Lower leg skin (tissue), 4 donors: ENCODE results near the gene PSPC1. TPM values are rescaled to one million over a fixed set of nuclear protein-coding genes. Genes with fewer than 3 reads are reported as not detected.
"Not testable (repeated sequence)": the region's sequence is repeated elsewhere in the genome, so short reads cannot be mapped to it uniquely, and the experiment has no call there.

Experiments used
- DNase-seq, 2 donors: peaks; one replicate each; pipeline ENCODE4 v3.0.0-alpha.2; 2019; ENCODE audit warnings: low spot score in 2 of 2
- H3K4me3 ChIP-seq: fragments of 200-600 bp; sonication (generic); 2 replicates; pipeline ENCODE4 v1.5.1; 2017; ENCODE audit warnings: mild to moderate bottlenecking, low read depth; ENCODE audit not compliant: poor library complexity, severe bottlenecking
- CTCF ChIP-seq, 3 donors: fragments of 450-650 bp; IDR thresholded peaks; one replicate each; pipeline ENCODE4 v1.5.1; 2016; ENCODE audit warnings: antibody characterized with exemption in 3 of 3, mild to moderate bottlenecking in 3 of 3, moderate library complexity in 2 of 3
- POLR2A ChIP-seq, 2 donors: fragments of 450-650 bp; IDR thresholded peaks; one replicate each; pipeline ENCODE4 v1.6.1; 2016 to 2017; ENCODE audit warnings: antibody characterized with exemption in 2 of 2, mild to moderate bottlenecking in 1 of 2, moderate library complexity in 1 of 2
- WGBS, 2 donors: methylation state at CpG; one replicate each; pipeline ENCODE4 v1.1.5; 2018; 5-methylcytosine and 5-hydroxymethylcytosine counted together
- intact Hi-C: fragments of 100-400 bp; cut with DNase I; formaldehyde crosslinking; loops from one replicate; pipeline ENCODE4 v1.15.0; 2023; ENCODE audit warnings: low total_unique reads
- total RNA-seq, 4 donors: library from RNA; depleted of rRNA; stranded (reverse); fragments of >200 nt; gene quantifications; one replicate each; pipeline ENCODE4 v1.1.0, GENCODE V29; 2016

PSPC1 gene
- total RNA-seq, 4 donors from 2014 or later: 35.7 to 49.0 (median 47.4) TPM

- H3K4me3 ChIP-seq, DNase-seq, intact Hi-C loops: not testable (repeated sequence)
- 79 to 94% methylated on average over 3 to 4 of the region's 5 CpGs for WGBS, 2 donors
Measured at GRCh38 chr13:19700963-19701362, 81.8 kb downstream of the PSPC1 start.

GRCh38 chr13:19695829-19696228, 86.9 kb downstream of the PSPC1 start:
- TF ChIP-seq POLR2A (IDR thresholded peaks at IDR 0.05) (no peak), CTCF (IDR thresholded peaks at IDR 0.05) (no peak)
- no peak for DNase-seq
- no peak overlapping the region for H3K4me3 ChIP-seq
- intact Hi-C loops: no loop called here
- 85% methylated on average over 3 of the region's 3 CpGs for WGBS, 2 donors

- WGBS, 2 donors: 95% methylated on average over 1 of the region's 1 CpG
- intact Hi-C loops: no loop called here
- TF ChIP-seq CTCF (IDR thresholded peaks at IDR 0.05) (no peak), POLR2A (IDR thresholded peaks at IDR 0.05) (no peak)
- no peak for DNase-seq
- no peak overlapping the region for H3K4me3 ChIP-seq
Measured at GRCh38 chr13:19695428-19695827, 87.3 kb downstream of the PSPC1 start.

GRCh38 chr13:19691447-19691846, 91.3 kb downstream of the PSPC1 start:
- DNase-seq, H3K4me3 ChIP-seq, intact Hi-C loops: not testable (repeated sequence)
- WGBS, 2 donors: 95 to 96% methylated on average over 8 of the region's 8 CpGs

GRCh38 chr13:19685437-19685836, 97.3 kb downstream of the PSPC1 start:
- TF ChIP-seq POLR2A (IDR thresholded peaks at IDR 0.05): no peak
- no peak for TF ChIP-seq CTCF (IDR thresholded peaks at IDR 0.05)
- H3K4me3 ChIP-seq: no peak overlapping the region
- intact Hi-C loops: no loop called here
- no peak for DNase-seq

GRCh38 chr13:19685034-19685433, 97.7 kb downstream of the PSPC1 start:
- no peak for TF ChIP-seq CTCF (IDR thresholded peaks at IDR 0.05)
- TF ChIP-seq POLR2A (IDR thresholded peaks at IDR 0.05): no peak
- intact Hi-C loops: no loop called here
- no peak for DNase-seq
- no peak overlapping the region for H3K4me3 ChIP-seq
- 67 to 68% methylated on average over 5 of the region's 5 CpGs for WGBS, 2 donors

GRCh38 chr13:19681517-19681916, 101.2 kb downstream of the PSPC1 start:
- intact Hi-C loops: no loop called here
- no peak for DNase-seq
- WGBS, 2 donors: 77 to 81% methylated on average over 2 of the region's 2 CpGs

More at GRCh38 chr13:19681517-19681916, 101.2 kb downstream of the PSPC1 start:
- H3K4me3 ChIP-seq: no peak overlapping the region
- TF ChIP-seq POLR2A (IDR thresholded peaks at IDR 0.05) (no peak), CTCF (IDR thresholded peaks at IDR 0.05) (no peak)
